GM20000 (cell line): ENCODE measurements around the gene BCL2L14.

Source experiments
- DNase-seq: peaks from one replicate; pipeline ENCODE4 v3.0.0; 2012; ENCODE audit warnings: low spot score
- CTCF ChIP-seq: IDR thresholded peaks from 2 replicates; pipeline ENCODE4 v1.5.1; 2012; ENCODE audit warnings: mild to moderate bottlenecking, control low read depth; ENCODE audit errors: extremely low read depth, missing control alignments

BCL2L14 gene

GRCh38 chr12:12056951-12057350 is 13.8 kb upstream of the BCL2L14 start:
- DNase-seq: no peak
- no peak for TF ChIP-seq CTCF

DNA sequence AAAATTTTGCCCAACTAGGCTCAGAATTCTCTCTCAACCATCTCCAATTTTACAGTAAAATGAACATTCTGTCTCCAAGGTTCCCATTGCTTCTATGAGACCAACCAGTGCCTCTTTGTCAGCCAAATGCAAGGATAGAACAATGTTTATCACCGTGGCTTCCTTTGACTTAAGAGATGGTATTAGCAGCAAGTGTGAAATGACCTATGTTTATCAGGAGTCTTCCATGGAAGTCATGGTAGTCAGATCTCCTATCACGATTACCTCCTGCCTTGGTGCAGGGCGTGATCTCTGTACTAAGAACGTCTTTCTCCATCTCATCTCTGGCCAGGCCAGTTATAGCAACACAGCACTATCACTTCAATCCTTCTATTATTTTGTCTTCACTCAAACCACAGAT is 6.1 kb upstream of the BCL2L14 start:
- DNase-seq: no peak
- no peak for TF ChIP-seq CTCF

- DNase-seq: no peak
- no peak for TF ChIP-seq CTCF
Observed at GRCh38 chr12:12068751-12069150, 2.0 kb upstream of the BCL2L14 start.

DNA sequence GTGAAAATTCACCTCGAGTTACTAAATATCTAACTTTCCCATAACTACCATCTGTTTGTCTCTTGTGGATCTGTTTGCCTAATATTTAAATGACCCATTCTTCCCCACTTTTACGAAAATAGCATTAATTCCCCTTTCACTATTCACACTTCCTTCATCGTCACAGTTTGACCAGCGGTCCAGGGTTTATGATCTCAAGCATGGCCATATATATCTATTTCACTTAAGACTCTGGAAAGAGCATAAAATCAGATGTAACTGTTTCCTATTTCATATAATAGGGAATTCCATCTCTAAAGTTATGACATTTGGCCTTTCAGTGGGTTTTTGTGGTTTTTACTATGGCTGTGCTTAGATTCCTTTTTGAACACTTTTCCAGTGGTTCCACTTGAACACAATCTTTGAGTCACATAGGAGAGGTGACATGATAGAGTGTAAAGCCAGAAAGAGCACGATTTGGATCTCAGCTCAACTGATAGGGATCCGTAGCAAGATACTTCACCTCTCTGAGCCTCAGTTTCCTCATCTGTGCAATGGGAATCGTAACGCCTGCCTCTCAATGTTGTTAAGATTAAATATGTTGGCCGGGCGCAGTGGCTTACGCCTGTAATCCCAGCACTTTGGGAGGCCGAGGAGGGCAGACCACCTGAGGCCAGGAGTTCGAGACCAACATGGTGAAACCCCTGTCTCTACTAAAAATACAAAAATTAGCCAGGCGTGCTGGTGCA is 754 bp upstream of the BCL2L14 start:
- no peak for TF ChIP-seq CTCF
- DNase-seq: no peak

- DNase-seq: peak; percentile 49
- no peak for TF ChIP-seq CTCF
Observed at GRCh38 chr12:12072064-12072760, 1.5 kb downstream of the BCL2L14 start.

DNA sequence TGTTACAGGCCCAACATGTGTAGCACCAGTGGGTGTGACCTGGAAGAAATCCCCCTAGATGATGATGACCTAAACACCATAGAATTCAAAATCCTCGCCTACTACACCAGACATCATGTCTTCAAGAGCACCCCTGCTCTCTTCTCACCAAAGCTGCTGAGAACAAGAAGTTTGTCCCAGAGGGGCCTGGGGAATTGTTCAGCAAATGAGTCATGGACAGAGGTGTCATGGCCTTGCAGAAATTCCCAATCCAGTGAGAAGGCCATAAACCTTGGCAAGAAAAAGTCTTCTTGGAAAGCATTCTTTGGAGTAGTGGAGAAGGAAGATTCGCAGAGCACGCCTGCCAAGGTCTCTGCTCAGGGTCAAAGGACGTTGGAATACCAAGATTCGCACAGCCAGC is 8.6 kb downstream of the BCL2L14 start:
- DNase-seq: no peak

More for the DNA sequence above, 8.6 kb downstream of the BCL2L14 start:
- no peak for TF ChIP-seq CTCF
